ENCODE results near the gene PXN.

GRCh38 chr12:120301962-120302815 lies 36.7 kb upstream of the PXN start, which contains the start of gene SIRT4:
- TF ChIP-seq YY1 (IDR thresholded peaks at IDR 0.05; ENCODE audit: insufficient read depth, insufficient read length) (no peak), SUZ12 (IDR thresholded peaks at IDR 0.05; ENCODE audit: extremely low read depth, insufficient read depth, insufficient read length) (no peak), ZNF274 (IDR thresholded peaks at IDR 0.05; ENCODE audit: low read depth, low read length) (no peak)
